Right lobe of liver (tissue), 6 donors: ENCODE results near the gene AHCYL2. TPM values are rescaled to one million over a fixed set of nuclear protein-coding genes. Genes with fewer than 3 reads are reported as not detected.
"Not testable (repeated sequence)": the region's sequence is repeated elsewhere in the genome, so short reads cannot be mapped to it uniquely, and the experiment has no call there.

Source experiments
- ATAC-seq, 4 donors: fragments of 200-7000 bp; cut with Tn5 transposase; one replicate each; pipeline ENCODE4 v1.9.1; 2020; ENCODE audit warnings: mild to moderate bottlenecking in 4 of 4, moderate library complexity in 4 of 4
- DNase-seq, 3 donors: peaks; one replicate each; pipeline ENCODE4 v3.0.0-alpha.2; 2020
- H3K27ac ChIP-seq, 3 donors: fragments of 200-600 bp; one replicate each; pipeline ENCODE4 v1.8.0; 2022
- H3K27me3 ChIP-seq, 2 donors: fragments of 200-600 bp; one replicate each; pipeline ENCODE4 v1.8.0; 2022
- H3K36me3 ChIP-seq, 4 donors: fragments of 200-600 bp; sonication (generic) in 1 of 4; one replicate each; pipeline versions ENCODE4 v1.5.1 to v1.8.0; 2017 to 2022; ENCODE audit warnings: control low read depth in 1 of 4
- H3K4me1 ChIP-seq, 4 donors: fragments of 200-600 bp; sonication (generic) in 1 of 4; one replicate each; pipeline versions ENCODE4 v1.5.1 to v1.8.0; 2017 to 2022; ENCODE audit warnings: control low read depth in 1 of 4
- H3K4me3 ChIP-seq, 3 donors: fragments of 200-600 bp; one replicate each; pipeline ENCODE4 v1.8.0; 2022
- H3K9me3 ChIP-seq, 4 donors: fragments of 200-600 bp; sonication (generic) in 1 of 4; one replicate each; pipeline versions ENCODE4 v1.5.1 to v1.8.0; 2017 to 2022; ENCODE audit warnings: control low read depth in 1 of 4
- POLR2A ChIP-seq: fragments of 450-650 bp; IDR thresholded peaks from one replicate; pipeline ENCODE4 v1.6.1; 2017; ENCODE audit warnings: antibody characterized with exemption, mild to moderate bottlenecking
- WGBS: methylation state at CpG from one replicate; pipeline ENCODE4 v1.1.6; 2018; ENCODE audit warnings: low coverage, low lambda C conversion rate; ENCODE audit not compliant: insufficient coverage; ENCODE audit errors: missing lambda C conversion rate; 5-methylcytosine and 5-hydroxymethylcytosine counted together
- intact Hi-C, 2 donors: fragments of 100-400 bp; cut with DNase I; formaldehyde crosslinking; loops; one replicate each; pipeline versions ENCODE4 v1.11.2 to v1.14.1; 2022
- total RNA-seq, 6 experiments: library from RNA; depleted of rRNA in 2 of 6; stranded (reverse); fragments of >200 nt in 2 of 6; fragmentation: NEBNext Ultra II Directional in 3 of 6; extraction: Animal tissue kit (Norgen Biotek cat#: 25700) in 3 of 6; gene quantifications; one replicate each; pipeline versions ENCODE4 v1.1.0 to v1.2.4, GENCODE V29; 2016 to 2023
- TF ChIP-seq, protein P1 (sequence below), 4 donors: fragments of 200-600 bp in 3 of 4; fragments of 450-650 bp in 1 of 4; IDR thresholded peaks; one replicate each; pipeline versions ENCODE4 v1.5.1 to v1.8.0; 2016 to 2022; ENCODE audit warnings: antibody characterized with exemption in 4 of 4, mild to moderate bottlenecking in 2 of 4
- donor health status: DM: no; HTN: yes; CAD: no.
- donor health status: DM: no; HTN: no; CAD: no.
- donor health status: DM: no; HTN: no; CAD: no.
- donor health status: DM: no; HTN: yes; CAD: no.
- donor health status: DM: no; HTN: yes; CAD: no.

Gene AHCYL2
- total RNA-seq, 6 experiments from 2014 or later: 6.1 to 9.3 (median 8.0) TPM

- Histone ChIP-seq H3K4me1 (no peaks in the 10 kb centered on the region), H3K4me3 (no peak overlapping the region), H3K27me3 (no peaks in the 10 kb centered on the region), H3K9me3 (no peaks in the 10 kb centered on the region), H3K36me3 (no peaks in the 10 kb centered on the region), H3K27ac (no peak overlapping the region)
- TF ChIP-seq, protein P1, sequence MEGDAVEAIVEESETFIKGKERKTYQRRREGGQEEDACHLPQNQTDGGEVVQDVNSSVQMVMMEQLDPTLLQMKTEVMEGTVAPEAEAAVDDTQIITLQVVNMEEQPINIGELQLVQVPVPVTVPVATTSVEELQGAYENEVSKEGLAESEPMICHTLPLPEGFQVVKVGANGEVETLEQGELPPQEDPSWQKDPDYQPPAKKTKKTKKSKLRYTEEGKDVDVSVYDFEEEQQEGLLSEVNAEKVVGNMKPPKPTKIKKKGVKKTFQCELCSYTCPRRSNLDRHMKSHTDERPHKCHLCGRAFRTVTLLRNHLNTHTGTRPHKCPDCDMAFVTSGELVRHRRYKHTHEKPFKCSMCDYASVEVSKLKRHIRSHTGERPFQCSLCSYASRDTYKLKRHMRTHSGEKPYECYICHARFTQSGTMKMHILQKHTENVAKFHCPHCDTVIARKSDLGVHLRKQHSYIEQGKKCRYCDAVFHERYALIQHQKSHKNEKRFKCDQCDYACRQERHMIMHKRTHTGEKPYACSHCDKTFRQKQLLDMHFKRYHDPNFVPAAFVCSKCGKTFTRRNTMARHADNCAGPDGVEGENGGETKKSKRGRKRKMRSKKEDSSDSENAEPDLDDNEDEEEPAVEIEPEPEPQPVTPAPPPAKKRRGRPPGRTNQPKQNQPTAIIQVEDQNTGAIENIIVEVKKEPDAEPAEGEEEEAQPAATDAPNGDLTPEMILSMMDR (IDR thresholded peaks at IDR 0.05): no peak
- TF ChIP-seq POLR2A: no peak
- ATAC-seq: no peak
- intact Hi-C loops: no loop called here
- 52% methylated on average over 3 of the region's 3 CpGs for WGBS
- DNase-seq: no peak
Measured at GRCh38 chr7:129245533-129245932, 20.7 kb downstream of the AHCYL2 start.

DNA sequence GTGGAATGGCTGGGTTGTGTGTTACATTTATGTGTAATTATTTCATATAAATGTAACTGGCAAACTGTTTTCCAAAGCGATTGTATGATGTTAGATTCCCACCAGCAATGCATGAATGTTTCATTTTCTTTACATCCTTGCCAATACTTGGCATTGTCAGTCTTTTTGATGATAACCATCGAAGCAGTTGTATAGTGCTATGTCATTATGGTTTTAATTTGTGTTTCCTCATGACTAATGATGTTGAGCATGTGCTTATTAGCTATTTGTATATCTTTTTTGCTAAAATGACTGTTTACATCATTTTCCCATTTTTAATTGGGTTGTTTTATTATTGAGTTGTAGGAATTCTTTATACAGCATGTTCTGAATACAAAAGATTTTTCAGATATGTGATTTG, 22.3 kb downstream of the AHCYL2 start:
- intact Hi-C loops: no loop called here
- no peaks in the 10 kb centered on the region for H3K27me3 ChIP-seq
- TF ChIP-seq, protein P1 (IDR thresholded peaks at IDR 0.05): no peak
- no peak for TF ChIP-seq POLR2A
- no peaks in the 10 kb centered on the region for H3K9me3 ChIP-seq
- H3K4me3 ChIP-seq: no peak overlapping the region
- no peaks in the 10 kb centered on the region for H3K4me1 ChIP-seq
- H3K27ac ChIP-seq: no peak overlapping the region
- ATAC-seq (no peak), DNase-seq (no peak)
- H3K36me3 ChIP-seq: no peaks in the 10 kb centered on the region
- WGBS: 57% methylated on average over 2 of the region's 2 CpGs

DNA sequence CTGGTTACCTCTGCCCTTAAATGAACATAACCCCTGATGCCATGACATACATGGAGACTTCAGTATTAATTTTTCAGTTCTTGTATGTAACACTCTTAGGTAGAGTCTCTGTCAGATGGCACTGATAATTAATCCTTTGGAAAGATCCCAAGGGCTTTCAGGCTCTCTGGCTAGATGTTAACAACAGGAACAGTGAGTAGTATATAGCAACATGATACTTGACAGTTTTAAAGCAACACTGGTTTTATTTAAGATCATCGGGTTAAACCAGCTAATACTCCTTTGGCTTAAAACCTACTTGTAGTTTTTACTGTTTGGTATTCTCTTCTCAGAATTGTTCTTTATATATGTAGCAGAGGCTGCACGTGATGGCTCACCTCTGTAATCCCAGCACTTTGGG, 27.3 kb downstream of the AHCYL2 start:
- DNase-seq (no peak), ATAC-seq (no peak)
- H3K36me3 ChIP-seq: no peaks in the 10 kb centered on the region
- no peaks in the 10 kb centered on the region for H3K4me1 ChIP-seq
- H3K27ac ChIP-seq: no peak overlapping the region
- H3K4me3 ChIP-seq: no peak overlapping the region
- H3K27me3 ChIP-seq: no peaks in the 10 kb centered on the region
- no peaks in the 10 kb centered on the region for H3K9me3 ChIP-seq
- 95% methylated on average over 2 of the region's 2 CpGs for WGBS
- intact Hi-C loops: no loop called here
- TF ChIP-seq POLR2A: no peak
- TF ChIP-seq, protein P1 (IDR thresholded peaks at IDR 0.05): no peak

DNA sequence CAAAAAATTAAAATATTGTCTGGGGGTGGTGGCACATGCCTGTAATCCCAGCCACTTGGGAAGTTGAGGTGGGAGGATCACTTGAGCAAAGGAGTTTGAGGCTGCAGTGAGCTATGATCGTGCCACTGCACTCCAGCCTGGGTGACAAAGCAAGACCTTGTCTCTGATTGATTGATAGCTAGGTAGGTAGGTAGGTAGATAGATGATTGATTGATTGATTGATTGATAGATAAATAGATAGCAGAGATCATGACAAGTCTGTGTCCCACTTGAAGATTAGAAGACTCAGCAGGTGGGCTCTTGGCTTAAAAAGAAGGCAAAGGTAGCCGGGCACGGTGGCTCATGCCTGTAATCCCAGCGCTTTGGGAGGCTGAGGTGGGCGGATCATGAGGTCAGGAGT, 27.8 kb downstream of the AHCYL2 start:
- H3K9me3 ChIP-seq, DNase-seq, H3K27ac ChIP-seq, intact Hi-C loops, H3K36me3 ChIP-seq, ATAC-seq, H3K4me1 ChIP-seq, H3K4me3 ChIP-seq, H3K27me3 ChIP-seq: not testable (repeated sequence)
- 92% methylated on average over 5 of the region's 5 CpGs for WGBS

DNA sequence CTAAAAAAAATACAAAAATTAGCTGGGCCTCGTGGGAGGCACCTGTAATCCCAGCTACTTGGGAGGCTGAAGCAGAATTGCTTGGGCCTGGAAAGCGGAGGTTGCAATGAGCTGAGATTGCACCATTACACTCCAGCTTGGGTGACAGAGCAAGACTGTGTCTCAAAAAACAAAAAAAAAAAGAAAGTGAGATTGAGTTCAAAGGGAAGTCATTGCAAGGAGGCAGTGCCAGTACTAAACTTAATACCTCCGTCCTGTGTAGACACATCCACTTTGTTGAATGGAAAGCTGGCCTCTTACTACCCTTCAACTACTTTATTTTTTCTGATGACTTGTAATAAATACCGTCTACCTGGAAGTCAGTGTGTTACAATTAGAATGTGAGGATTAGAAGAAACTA, 31.0 kb downstream of the AHCYL2 start:
- Histone ChIP-seq H3K27me3 (no peaks in the 10 kb centered on the region), H3K4me3 (no peak overlapping the region), H3K9me3 (no peaks in the 10 kb centered on the region), H3K4me1 (no peaks in the 10 kb centered on the region), H3K27ac (no peak overlapping the region), H3K36me3 (no peaks in the 10 kb centered on the region)
- ATAC-seq: no peak
- intact Hi-C loops: no loop called here
- 91% methylated on average over 4 of the region's 4 CpGs for WGBS
- DNase-seq: no peak
- TF ChIP-seq POLR2A: no peak
- TF ChIP-seq, protein P1 (IDR thresholded peaks at IDR 0.05): no peak
